GM10847 (cell line): ENCODE measurements around the gene TP63.

Experiments
- POLR2A ChIP-seq: IDR thresholded peaks from 2 replicates; pipeline ENCODE4 v1.6.1; 2011; ENCODE audit not compliant: insufficient read length; ENCODE audit errors: extremely low read depth

TP63 gene

GRCh38 chr3:189724356-189724755, 93.2 kb downstream of the TP63 start:
- no peak for TF ChIP-seq POLR2A

GRCh38 chr3:189726277-189726676, 95.1 kb downstream of the TP63 start:
- TF ChIP-seq POLR2A, result no peak

GRCh38 chr3:189727158-189727557, 96.0 kb downstream of the TP63 start:
- no peak for TF ChIP-seq POLR2A

- TF ChIP-seq POLR2A, result no peak
These were observed 96.7 kb downstream of the TP63 start for GRCh38 chr3:189727898-189728297.

- no peak for TF ChIP-seq POLR2A
These were observed 97.7 kb downstream of the TP63 start for GRCh38 chr3:189728915-189729314.

GRCh38 chr3:189734061-189734460, 102.9 kb downstream of the TP63 start:
- no peak for TF ChIP-seq POLR2A

- TF ChIP-seq POLR2A, result no peak
These were observed 104.7 kb downstream of the TP63 start for GRCh38 chr3:189735913-189736312.

GRCh38 chr3:189737071-189737470, 105.9 kb downstream of the TP63 start:
- no peak for TF ChIP-seq POLR2A

- no peak for TF ChIP-seq POLR2A
These were observed 106.4 kb downstream of the TP63 start for GRCh38 chr3:189737619-189738018.

- no peak for TF ChIP-seq POLR2A
These were observed 108.2 kb downstream of the TP63 start for GRCh38 chr3:189739378-189739777.

- TF ChIP-seq POLR2A, result no peak
These were observed 109.0 kb downstream of the TP63 start for GRCh38 chr3:189740156-189740555.

GRCh38 chr3:189744235-189744634, 113.0 kb downstream of the TP63 start:
- no peak for TF ChIP-seq POLR2A

GRCh38 chr3:189745622-189746021, 114.4 kb downstream of the TP63 start:
- TF ChIP-seq POLR2A, result no peak

GRCh38 chr3:189748046-189748445, 116.9 kb downstream of the TP63 start:
- TF ChIP-seq POLR2A, result no peak

- no peak for TF ChIP-seq POLR2A
These were observed 123.2 kb downstream of the TP63 start for GRCh38 chr3:189754356-189754755.

- TF ChIP-seq POLR2A, result no peak
These were observed 125.4 kb downstream of the TP63 start for GRCh38 chr3:189756582-189757078.

GRCh38 chr3:189758186-189758585, 127.0 kb downstream of the TP63 start:
- no peak for TF ChIP-seq POLR2A

- no peak for TF ChIP-seq POLR2A
These were observed 135.2 kb downstream of the TP63 start for GRCh38 chr3:189766416-189766815.
